Esophagus muscularis mucosa (tissue), 3 donors: ENCODE results near the gene TXLNA.

Source experiments
- CTCF ChIP-seq, 3 experiments: fragments of 200-600 bp in 2 of 3; fragments of 450-650 bp in 1 of 3; sonication (generic) in 2 of 3; IDR thresholded peaks; one replicate each; pipeline ENCODE4 v1.5.1; 2017 to 2019; ENCODE audit warnings: antibody characterized with exemption in 3 of 3, mild to moderate bottlenecking in 2 of 3, moderate library complexity in 1 of 3
- POLR2AphosphoS5 ChIP-seq, 2 donors: sonication (generic); formaldehyde crosslinking; IDR thresholded peaks; one replicate each; pipeline ENCODE4 v1.6.1; 2017; ENCODE audit warnings: antibody characterized with exemption in 2 of 2

DNA sequence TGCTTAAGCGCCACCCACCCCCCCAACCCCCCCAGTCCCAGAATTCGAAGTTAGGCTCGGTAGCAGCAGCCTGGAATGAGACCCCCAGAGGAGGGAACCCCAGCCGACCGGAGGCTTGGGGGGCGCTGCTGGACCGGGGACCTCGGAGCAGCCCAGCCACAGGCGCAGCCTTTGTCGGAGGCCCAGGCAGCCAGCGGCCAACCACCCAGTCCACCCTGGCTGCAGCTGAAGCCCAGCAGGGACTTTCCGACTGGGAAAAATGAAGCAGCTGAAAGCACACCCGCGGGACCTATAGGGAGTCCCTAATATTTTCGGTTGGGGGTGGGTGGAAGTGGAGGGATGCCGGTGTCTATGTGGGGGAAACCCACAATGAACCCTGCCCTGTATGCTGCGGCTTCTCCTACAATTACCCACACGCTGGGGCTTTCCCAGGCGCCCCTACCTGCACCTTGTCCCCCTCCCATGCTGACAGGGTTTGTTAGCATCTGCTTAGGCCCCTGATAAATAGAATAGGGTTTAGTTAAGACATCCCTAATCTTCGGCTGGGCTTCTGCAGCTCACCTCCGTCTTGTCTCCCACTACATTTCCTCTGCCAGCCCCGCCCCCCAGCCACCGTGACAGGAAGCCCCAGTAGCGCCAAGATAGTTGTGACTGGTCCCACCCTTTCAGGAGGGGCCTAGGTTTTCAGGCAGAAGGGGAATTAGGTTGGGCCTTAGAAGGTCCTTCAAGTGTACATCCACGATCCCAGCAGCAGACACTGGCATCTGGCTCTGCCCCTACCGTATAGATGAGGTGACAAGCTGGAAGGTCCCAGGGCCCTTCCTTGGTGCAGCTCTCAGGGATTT lies 21.8 kb downstream of the TXLNA start:
- TF ChIP-seq CTCF (IDR thresholded peaks at IDR 0.05) (no peak), POLR2AphosphoS5 (IDR thresholded peaks at IDR 0.05) (peak in 1 of 2 donors; percentile 17)
